Suprapubic skin (tissue), 4 donors: ENCODE data around the gene KCNA3. TPM values are rescaled to one million over a fixed set of nuclear protein-coding genes. Genes with fewer than 3 reads are reported as not detected.

ENCODE experiments used
- DNase-seq, 2 donors: peaks; one replicate each; pipeline ENCODE4 v3.0.0-alpha.2; 2019; ENCODE audit warnings: low spot score in 2 of 2
- H3K27ac ChIP-seq: fragments of 200-600 bp; sonication (generic); one replicate; pipeline ENCODE4 v1.5.1; 2019
- H3K27me3 ChIP-seq: fragments of 200-600 bp; sonication (generic); one replicate; pipeline ENCODE4 v1.5.1; 2019
- H3K36me3 ChIP-seq: fragments of 200-600 bp; sonication (generic); one replicate; pipeline ENCODE4 v1.5.1; 2019
- H3K4me1 ChIP-seq: fragments of 200-600 bp; sonication (generic); one replicate; pipeline ENCODE4 v1.5.1; 2019
- H3K4me3 ChIP-seq: fragments of 200-600 bp; sonication (generic); one replicate; pipeline ENCODE4 v1.5.1; 2019; ENCODE audit warnings: mild to moderate bottlenecking
- H3K9me3 ChIP-seq: fragments of 200-600 bp; sonication (generic); one replicate; pipeline ENCODE4 v1.5.1; 2019
- EP300 ChIP-seq: sonication (generic); formaldehyde crosslinking; IDR thresholded peaks from one replicate; pipeline ENCODE4 v1.6.1; 2017; ENCODE audit warnings: antibody characterized with exemption
- POLR2A ChIP-seq, 2 donors: fragments of 450-650 bp; IDR thresholded peaks; one replicate each; pipeline ENCODE4 v1.6.1; 2017; ENCODE audit warnings: antibody characterized with exemption in 2 of 2, mild to moderate bottlenecking in 2 of 2, moderate library complexity in 2 of 2
- POLR2AphosphoS5 ChIP-seq, 3 donors: sonication (generic); formaldehyde crosslinking; IDR thresholded peaks; one replicate each; pipeline ENCODE4 v1.6.1; 2017; ENCODE audit warnings: antibody characterized with exemption in 3 of 3
- WGBS: methylation state at CpG from one replicate; pipeline ENCODE4 v1.1.5; 2018; 5-methylcytosine and 5-hydroxymethylcytosine counted together
- total RNA-seq, 4 donors: library from RNA; depleted of rRNA; stranded (reverse); fragments of >200 nt; gene quantifications; one replicate each; pipeline ENCODE4 v1.1.0, GENCODE V29; 2016
- TF ChIP-seq, protein P1 (sequence below), 2 donors: fragments of 200-600 bp in 1 of 2; fragments of 450-650 bp in 1 of 2; sonication (generic) in 1 of 2; IDR thresholded peaks; one replicate each; pipeline ENCODE4 v1.5.1; 2016 to 2019; ENCODE audit warnings: antibody characterized with exemption in 2 of 2, mild to moderate bottlenecking in 1 of 2, moderate library complexity in 1 of 2

KCNA3 gene
- total RNA-seq, 4 donors from 2014 or later = 0.34 to 1.4 (median 0.80) TPM; not detected in 1

DNA sequence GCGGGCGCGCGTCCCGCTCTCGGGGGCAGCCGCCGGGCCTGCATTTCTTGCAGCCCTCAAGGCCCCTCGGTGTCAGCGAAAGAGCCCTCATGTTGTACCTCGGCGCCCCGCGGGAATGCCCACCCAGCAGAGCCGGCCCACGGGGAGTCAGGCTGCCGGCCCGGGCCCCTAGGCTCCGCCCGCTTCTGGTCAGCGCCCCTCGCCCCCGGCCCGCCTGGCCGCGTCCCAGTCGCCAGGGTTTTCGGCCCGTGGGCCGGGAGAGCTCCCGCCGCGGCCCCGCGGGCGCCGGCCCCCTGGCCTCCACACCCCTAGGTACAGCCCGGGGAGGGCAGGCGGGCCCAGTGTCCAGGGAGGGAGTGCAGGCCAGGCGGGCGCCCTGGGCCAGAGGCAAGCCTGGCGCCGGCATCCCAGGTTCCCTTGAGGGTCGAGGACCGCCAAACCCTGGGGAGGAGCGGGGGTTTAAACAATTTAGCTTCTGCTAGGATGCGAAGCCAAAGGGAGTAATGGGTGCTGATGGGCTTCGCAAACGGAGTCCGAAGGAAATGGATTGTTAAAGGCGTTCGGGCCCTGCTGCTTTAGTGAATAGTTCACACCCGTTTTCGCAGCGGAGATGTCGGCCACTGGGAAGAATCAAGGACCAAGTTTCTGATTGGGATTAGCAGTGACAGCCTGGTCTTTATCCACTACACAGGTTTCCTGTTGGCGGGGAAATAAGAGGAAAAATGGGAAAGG is 486 bp upstream of the KCNA3 start:
- Histone ChIP-seq H3K9me3 (no peaks in the 10 kb centered on the region), H3K27ac (no peak overlapping the region), H3K4me1 (peaks cover 17% of the 10 kb centered on the region), H3K4me3 (peak overlapping the region; percentile 59), H3K36me3 (no peaks in the 10 kb centered on the region), H3K27me3 (peaks cover 67% of the 10 kb centered on the region)
- TF ChIP-seq POLR2AphosphoS5 (IDR thresholded peaks at IDR 0.05) = no peak
- TF ChIP-seq, protein P1, sequence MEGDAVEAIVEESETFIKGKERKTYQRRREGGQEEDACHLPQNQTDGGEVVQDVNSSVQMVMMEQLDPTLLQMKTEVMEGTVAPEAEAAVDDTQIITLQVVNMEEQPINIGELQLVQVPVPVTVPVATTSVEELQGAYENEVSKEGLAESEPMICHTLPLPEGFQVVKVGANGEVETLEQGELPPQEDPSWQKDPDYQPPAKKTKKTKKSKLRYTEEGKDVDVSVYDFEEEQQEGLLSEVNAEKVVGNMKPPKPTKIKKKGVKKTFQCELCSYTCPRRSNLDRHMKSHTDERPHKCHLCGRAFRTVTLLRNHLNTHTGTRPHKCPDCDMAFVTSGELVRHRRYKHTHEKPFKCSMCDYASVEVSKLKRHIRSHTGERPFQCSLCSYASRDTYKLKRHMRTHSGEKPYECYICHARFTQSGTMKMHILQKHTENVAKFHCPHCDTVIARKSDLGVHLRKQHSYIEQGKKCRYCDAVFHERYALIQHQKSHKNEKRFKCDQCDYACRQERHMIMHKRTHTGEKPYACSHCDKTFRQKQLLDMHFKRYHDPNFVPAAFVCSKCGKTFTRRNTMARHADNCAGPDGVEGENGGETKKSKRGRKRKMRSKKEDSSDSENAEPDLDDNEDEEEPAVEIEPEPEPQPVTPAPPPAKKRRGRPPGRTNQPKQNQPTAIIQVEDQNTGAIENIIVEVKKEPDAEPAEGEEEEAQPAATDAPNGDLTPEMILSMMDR (IDR thresholded peaks at IDR 0.05) = no peak
- TF ChIP-seq EP300 = no peak
- TF ChIP-seq POLR2A (IDR thresholded peaks at IDR 0.05) = no peak
- DNase-seq = peak in 1 of 2 donors; percentile 79
- WGBS = 16% methylated on average over 32 of the region's 57 CpGs

DNA sequence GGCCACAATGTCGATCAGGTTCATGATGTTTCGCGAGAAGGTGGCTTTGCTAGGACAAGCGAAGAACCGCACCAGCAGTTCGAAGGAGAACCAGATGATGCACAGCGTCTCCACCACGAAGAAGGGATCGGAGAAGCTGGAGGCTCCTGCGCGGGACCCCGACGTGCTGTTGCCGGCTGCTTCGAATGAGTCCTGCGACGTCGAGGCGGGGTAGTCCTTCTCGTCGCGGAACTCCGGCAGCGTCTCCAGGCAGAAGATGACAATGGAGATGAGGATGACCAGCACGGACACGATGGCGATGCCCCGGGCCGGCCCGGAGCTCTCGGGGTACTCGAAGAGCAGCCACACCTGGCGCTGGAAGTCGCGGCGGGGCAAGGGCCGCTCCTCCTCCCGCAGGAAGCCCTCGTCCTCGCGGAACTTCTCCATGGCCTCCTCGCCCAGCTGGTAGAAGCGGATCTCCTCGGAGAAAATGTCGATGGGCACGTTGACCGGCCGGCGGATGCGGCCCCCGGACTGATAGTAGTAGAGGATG is 869 bp downstream of the KCNA3 start:
- H3K4me1 ChIP-seq = peaks cover 17% of the 10 kb centered on the region
- TF ChIP-seq, protein P1 (IDR thresholded peaks at IDR 0.05) = no peak
- TF ChIP-seq EP300 (no peak), POLR2AphosphoS5 (IDR thresholded peaks at IDR 0.05) (no peak)
- H3K9me3 ChIP-seq = no peaks in the 10 kb centered on the region
- peak overlapping the region; percentile 59 for H3K4me3 ChIP-seq
- 72% methylated on average over 14 of the region's 51 CpGs for WGBS
- no peak overlapping the region for H3K27ac ChIP-seq
- DNase-seq = no peak
- peaks cover 68% of the 10 kb centered on the region for H3K27me3 ChIP-seq
- no peaks in the 10 kb centered on the region for H3K36me3 ChIP-seq

DNA sequence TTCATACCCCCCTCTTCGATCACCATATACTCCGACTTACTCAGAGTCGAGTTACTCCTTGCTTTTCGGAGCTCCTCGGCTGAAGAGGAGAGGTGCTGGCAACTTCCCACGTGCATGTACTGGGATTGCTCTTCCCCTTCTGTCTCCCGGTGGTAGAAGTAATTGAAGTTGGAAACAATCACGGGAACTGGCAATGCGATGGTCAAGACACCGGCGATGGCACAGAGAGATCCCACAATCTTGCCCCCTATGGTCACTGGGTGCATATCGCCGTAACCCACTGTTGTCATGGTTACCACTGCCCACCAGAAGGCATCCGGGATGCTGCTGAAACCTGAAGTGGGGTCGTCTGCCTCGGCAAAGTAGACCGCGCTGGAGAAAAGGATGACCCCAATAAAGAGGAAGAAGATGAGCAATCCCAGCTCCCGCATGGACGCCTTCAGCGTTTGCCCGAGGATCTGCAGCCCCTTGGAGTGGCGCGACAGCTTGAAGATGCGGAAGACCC is 1.5 kb downstream of the KCNA3 start:
- no peak for DNase-seq
- Histone ChIP-seq H3K27me3 (peaks cover 64% of the 10 kb centered on the region), H3K4me1 (peaks cover 17% of the 10 kb centered on the region), H3K36me3 (no peaks in the 10 kb centered on the region), H3K27ac (no peak overlapping the region), H3K9me3 (no peaks in the 10 kb centered on the region), H3K4me3 (peak overlapping the region; percentile 59)
- 79% methylated on average over 16 of the region's 25 CpGs for WGBS
- TF ChIP-seq, protein P1 (IDR thresholded peaks at IDR 0.05) = no peak
- no peak for TF ChIP-seq POLR2AphosphoS5 (IDR thresholded peaks at IDR 0.05)
- no peak for TF ChIP-seq EP300
- no peak for TF ChIP-seq POLR2A (IDR thresholded peaks at IDR 0.05)

DNA sequence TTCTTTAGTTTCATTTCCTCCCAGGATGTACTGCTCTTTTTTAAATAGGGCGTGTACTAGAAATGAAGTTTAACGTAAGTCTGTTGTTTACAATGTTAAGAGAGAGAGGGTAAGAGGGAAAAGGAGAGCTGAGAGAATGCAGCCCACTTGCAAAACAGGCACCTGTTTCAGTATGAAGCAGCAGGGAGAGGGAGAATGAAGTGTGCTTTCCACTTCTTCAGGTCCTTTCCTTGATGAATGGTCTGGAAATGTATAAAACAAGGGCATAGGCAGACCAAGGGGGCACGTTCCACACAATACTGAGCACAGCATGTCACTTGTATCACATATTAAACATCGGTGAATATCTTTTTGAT is 2.0 kb downstream of the KCNA3 start:
- Histone ChIP-seq H3K27me3 (peaks cover 64% of the 10 kb centered on the region), H3K9me3 (no peaks in the 10 kb centered on the region), H3K27ac (no peak overlapping the region), H3K36me3 (no peaks in the 10 kb centered on the region), H3K4me1 (peaks cover 17% of the 10 kb centered on the region), H3K4me3 (peak overlapping the region; percentile 59)
- no peak for DNase-seq
- 50% methylated on average over 4 of the region's 4 CpGs for WGBS
- TF ChIP-seq EP300 (no peak), POLR2A (IDR thresholded peaks at IDR 0.05) (no peak), POLR2AphosphoS5 (IDR thresholded peaks at IDR 0.05) (no peak)
- TF ChIP-seq, protein P1 (IDR thresholded peaks at IDR 0.05) = no peak

DNA sequence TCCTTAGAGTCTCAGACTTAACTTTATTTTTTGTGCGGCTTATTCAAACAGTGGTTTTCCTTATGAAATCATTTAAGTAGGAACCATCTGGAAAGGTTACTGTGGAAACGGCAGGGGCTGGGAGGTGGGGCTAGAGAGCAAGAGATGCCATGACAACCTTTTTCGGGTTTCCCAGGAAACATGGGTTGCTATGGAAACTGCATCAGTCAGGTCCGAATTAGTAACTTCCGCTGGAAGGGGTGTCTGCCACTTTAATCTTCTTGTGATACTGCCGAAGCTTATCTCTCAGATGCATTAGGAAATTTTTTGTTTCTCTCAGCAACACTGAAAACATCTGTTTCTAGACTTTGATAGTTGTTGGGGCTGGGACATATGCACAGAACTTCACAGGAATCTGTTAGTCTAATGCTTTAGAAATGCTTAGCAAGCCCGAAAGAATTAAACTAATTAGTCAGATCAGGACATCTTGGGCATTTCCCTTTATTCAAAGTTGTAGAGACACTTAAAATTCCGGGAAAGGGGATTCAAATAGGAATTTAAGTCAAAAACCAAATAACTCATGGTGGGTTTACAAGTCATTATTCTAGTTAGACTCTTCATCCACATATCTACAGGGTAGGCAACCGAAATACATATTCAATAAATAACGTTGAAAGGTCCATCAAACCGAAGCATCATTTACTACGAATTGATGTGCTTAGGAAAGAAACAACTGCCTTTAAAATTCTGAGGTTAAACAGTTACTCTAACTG is 2.6 kb downstream of the KCNA3 start:
- no peaks in the 10 kb centered on the region for H3K36me3 ChIP-seq
- H3K27me3 ChIP-seq = peaks cover 67% of the 10 kb centered on the region
- H3K9me3 ChIP-seq = no peaks in the 10 kb centered on the region
- no peak overlapping the region for H3K4me3 ChIP-seq
- no peak overlapping the region for H3K27ac ChIP-seq
- H3K4me1 ChIP-seq = peaks cover 17% of the 10 kb centered on the region
- DNase-seq = no peak
- no peak for TF ChIP-seq POLR2A (IDR thresholded peaks at IDR 0.05)
- TF ChIP-seq, protein P1 (IDR thresholded peaks at IDR 0.05) = no peak
- TF ChIP-seq EP300 = no peak
- TF ChIP-seq POLR2AphosphoS5 (IDR thresholded peaks at IDR 0.05) = no peak
- WGBS = 31% methylated on average over 12 of the region's 12 CpGs
